Activated effector memory CD4-positive, alpha-beta T cell treated with Interleukin-2 at 50 U/mL for 16 hours (primary cell): Measurements from ENCODE around the gene GAS6.
"Not testable (repeated sequence)": the region's sequence is repeated elsewhere in the genome, so short reads cannot be mapped to it uniquely, and the experiment has no call there.

Experiments
- DNase-seq: peaks from one replicate; pipeline ENCODE4 v3.0.0-alpha.2; 2020

The GAS6 gene

GRCh38 chr13:113835461-113836270, 28.2 kb downstream of the GAS6 start:
- no peak for DNase-seq

- DNase-seq: no peak
Observed at GRCh38 chr13:113834496-113835200, 29.2 kb downstream of the GAS6 start.

- not testable (repeated sequence) for DNase-seq
Observed at GRCh38 chr13:113834006-113834405, 29.9 kb downstream of the GAS6 start.

GRCh38 chr13:113833111-113833830, 30.6 kb downstream of the GAS6 start:
- DNase-seq: no peak

GRCh38 chr13:113832631-113833030, 31.2 kb downstream of the GAS6 start:
- DNase-seq: no peak

GRCh38 chr13:113832205-113832604, 31.7 kb downstream of the GAS6 start:
- DNase-seq: no peak

- no peak for DNase-seq
Observed at GRCh38 chr13:113831061-113831460, 32.8 kb downstream of the GAS6 start.

- not testable (repeated sequence) for DNase-seq
Observed at GRCh38 chr13:113830426-113830950, 33.4 kb downstream of the GAS6 start.

GRCh38 chr13:113828282-113828825, 35.5 kb downstream of the GAS6 start:
- no peak for DNase-seq

GRCh38 chr13:113827021-113827420, 36.9 kb downstream of the GAS6 start:
- DNase-seq: no peak

- not testable (repeated sequence) for DNase-seq
Observed at GRCh38 chr13:113826446-113826845, 37.4 kb downstream of the GAS6 start.

GRCh38 chr13:113825841-113826240, 38.0 kb downstream of the GAS6 start:
- DNase-seq: no peak

GRCh38 chr13:113823771-113824170, 40.1 kb downstream of the GAS6 start:
- DNase-seq: no peak

GRCh38 chr13:113822956-113823744, 40.7 kb downstream of the GAS6 start:
- DNase-seq: no peak

GRCh38 chr13:113822266-113822665, 41.6 kb downstream of the GAS6 start:
- no peak for DNase-seq

- no peak for DNase-seq
Observed at GRCh38 chr13:113821847-113822246, 42.0 kb downstream of the GAS6 start.

GRCh38 chr13:113820813-113821651, 42.8 kb downstream of the GAS6 start:
- DNase-seq: no peak

- DNase-seq: no peak
Observed at GRCh38 chr13:113819731-113820715, 43.9 kb downstream of the GAS6 start.

- no peak for DNase-seq
Observed at GRCh38 chr13:113819341-113819730, 44.5 kb downstream of the GAS6 start.

GRCh38 chr13:113818700-113819295, 45.1 kb downstream of the GAS6 start:
- DNase-seq: no peak
